ENCODE measurements around the gene MOGAT2.

Gene MOGAT2

GRCh38 chr11:75775056-75775455, 57.4 kb downstream of the MOGAT2 start:
- no peak overlapping the region for H3K9ac ChIP-seq (ENCODE audit: low read length)
- no peaks in the 10 kb centered on the region for H3K4me1 ChIP-seq (ENCODE audit: insufficient read depth, low read length)
- H3K9me3 ChIP-seq (ENCODE audit: low read length): no peaks in the 10 kb centered on the region
- no peak overlapping the region for H3K27ac ChIP-seq (ENCODE audit: low read depth, low read length)
- no peaks in the 10 kb centered on the region for H3K36me3 ChIP-seq (ENCODE audit: insufficient read depth, low read length)
- H3K27me3 ChIP-seq (ENCODE audit: control insufficient read depth in 1 of 2, insufficient read depth in 2 of 2, low read length in 2 of 2): no peaks in the 10 kb centered on the region
- no peak overlapping the region for H3K4me3 ChIP-seq (ENCODE audit: low read depth in 1 of 2, low read length in 2 of 2)

- no peaks in the 10 kb centered on the region for H3K9me3 ChIP-seq (ENCODE audit: low read length)
- no peaks in the 10 kb centered on the region for H3K27me3 ChIP-seq (ENCODE audit: control insufficient read depth in 1 of 2, insufficient read depth in 2 of 2, low read length in 2 of 2)
- H3K4me1 ChIP-seq (ENCODE audit: insufficient read depth, low read length): no peaks in the 10 kb centered on the region
- no peak overlapping the region for H3K27ac ChIP-seq (ENCODE audit: low read depth, low read length)
- no peak overlapping the region for H3K4me3 ChIP-seq (ENCODE audit: low read depth in 1 of 2, low read length in 2 of 2)
- H3K9ac ChIP-seq (ENCODE audit: low read length): no peak overlapping the region
- no peaks in the 10 kb centered on the region for H3K36me3 ChIP-seq (ENCODE audit: insufficient read depth, low read length)
These were observed 58.9 kb downstream of the MOGAT2 start for GRCh38 chr11:75776546-75776945.

- Histone ChIP-seq H3K9me3 (ENCODE audit: low read length) (no peaks in the 10 kb centered on the region), H3K27ac (ENCODE audit: low read depth, low read length) (no peak overlapping the region), H3K4me3 (ENCODE audit: low read depth in 1 of 2, low read length in 2 of 2) (no peak overlapping the region), H3K9ac (ENCODE audit: low read length) (no peak overlapping the region), H3K36me3 (ENCODE audit: insufficient read depth, low read length) (no peaks in the 10 kb centered on the region), H3K27me3 (ENCODE audit: control insufficient read depth in 1 of 2, insufficient read depth in 2 of 2, low read length in 2 of 2) (no peaks in the 10 kb centered on the region), H3K4me1 (ENCODE audit: insufficient read depth, low read length) (no peaks in the 10 kb centered on the region)
These were observed 59.9 kb downstream of the MOGAT2 start for GRCh38 chr11:75777461-75778110.

- Histone ChIP-seq H3K9ac (ENCODE audit: low read length) (no peak overlapping the region), H3K27ac (ENCODE audit: low read depth, low read length) (no peak overlapping the region), H3K4me1 (ENCODE audit: insufficient read depth, low read length) (no peaks in the 10 kb centered on the region), H3K36me3 (ENCODE audit: insufficient read depth, low read length) (no peaks in the 10 kb centered on the region), H3K27me3 (ENCODE audit: control insufficient read depth in 1 of 2, insufficient read depth in 2 of 2, low read length in 2 of 2) (no peaks in the 10 kb centered on the region), H3K9me3 (ENCODE audit: low read length) (no peaks in the 10 kb centered on the region), H3K4me3 (ENCODE audit: low read depth in 1 of 2, low read length in 2 of 2) (no peak overlapping the region)
These were observed 61.3 kb downstream of the MOGAT2 start for GRCh38 chr11:75778962-75779361.

GRCh38 chr11:75779960-75780359, 62.3 kb downstream of the MOGAT2 start:
- H3K4me3 ChIP-seq (ENCODE audit: low read depth in 1 of 2, low read length in 2 of 2): no peak overlapping the region
- no peaks in the 10 kb centered on the region for H3K36me3 ChIP-seq (ENCODE audit: insufficient read depth, low read length)
- no peaks in the 10 kb centered on the region for H3K27me3 ChIP-seq (ENCODE audit: control insufficient read depth in 1 of 2, insufficient read depth in 2 of 2, low read length in 2 of 2)
- no peaks in the 10 kb centered on the region for H3K9me3 ChIP-seq (ENCODE audit: low read length)
- H3K9ac ChIP-seq (ENCODE audit: low read length): no peak overlapping the region
- no peak overlapping the region for H3K27ac ChIP-seq (ENCODE audit: low read depth, low read length)
- H3K4me1 ChIP-seq (ENCODE audit: insufficient read depth, low read length): no peaks in the 10 kb centered on the region

GRCh38 chr11:75780888-75781287, 63.2 kb downstream of the MOGAT2 start:
- Histone ChIP-seq H3K9ac (ENCODE audit: low read length) (no peak overlapping the region), H3K4me3 (ENCODE audit: low read depth in 1 of 2, low read length in 2 of 2) (no peak overlapping the region), H3K4me1 (ENCODE audit: insufficient read depth, low read length) (no peaks in the 10 kb centered on the region), H3K9me3 (ENCODE audit: low read length) (no peaks in the 10 kb centered on the region), H3K27ac (ENCODE audit: low read depth, low read length) (no peak overlapping the region), H3K27me3 (ENCODE audit: control insufficient read depth in 1 of 2, insufficient read depth in 2 of 2, low read length in 2 of 2) (no peaks in the 10 kb centered on the region), H3K36me3 (ENCODE audit: insufficient read depth, low read length) (no peaks in the 10 kb centered on the region)

- no peak overlapping the region for H3K27ac ChIP-seq (ENCODE audit: low read depth, low read length)
- no peaks in the 10 kb centered on the region for H3K27me3 ChIP-seq (ENCODE audit: control insufficient read depth in 1 of 2, insufficient read depth in 2 of 2, low read length in 2 of 2)
- H3K4me3 ChIP-seq (ENCODE audit: low read depth in 1 of 2, low read length in 2 of 2): no peak overlapping the region
- no peaks in the 10 kb centered on the region for H3K36me3 ChIP-seq (ENCODE audit: insufficient read depth, low read length)
- no peak overlapping the region for H3K9ac ChIP-seq (ENCODE audit: low read length)
- H3K4me1 ChIP-seq (ENCODE audit: insufficient read depth, low read length): no peaks in the 10 kb centered on the region
- no peaks in the 10 kb centered on the region for H3K9me3 ChIP-seq (ENCODE audit: low read length)
These were observed 63.7 kb downstream of the MOGAT2 start for GRCh38 chr11:75781296-75781695.

- H3K27ac ChIP-seq (ENCODE audit: low read depth, low read length): no peak overlapping the region
- no peaks in the 10 kb centered on the region for H3K9me3 ChIP-seq (ENCODE audit: low read length)
- H3K4me3 ChIP-seq (ENCODE audit: low read depth in 1 of 2, low read length in 2 of 2): no peak overlapping the region
- H3K4me1 ChIP-seq (ENCODE audit: insufficient read depth, low read length): no peaks in the 10 kb centered on the region
- H3K9ac ChIP-seq (ENCODE audit: low read length): no peak overlapping the region
- no peaks in the 10 kb centered on the region for H3K36me3 ChIP-seq (ENCODE audit: insufficient read depth, low read length)
- H3K27me3 ChIP-seq (ENCODE audit: control insufficient read depth in 1 of 2, insufficient read depth in 2 of 2, low read length in 2 of 2): no peaks in the 10 kb centered on the region
These were observed 64.2 kb downstream of the MOGAT2 start for GRCh38 chr11:75781831-75782230.

All from muscle layer of colon (tissue), 2 donors.